Colon (tissue), 2 donors: ENCODE measurements around the gene MYBPC2.
"Not testable (repeated sequence)": the region's sequence is repeated elsewhere in the genome, so short reads cannot be mapped to it uniquely, and the experiment has no call there.

Source experiments
- FAIRE-seq: peaks from 2 replicates; lab custom pipeline; 2012; peaks lifted over from hg19 to GRCh38; lab: Jason Lieb, UNC
- donor health status: control.
- donor health status: control.

The MYBPC2 gene

GRCh38 chr19:50459638-50460037 is 26.9 kb downstream of the MYBPC2 start:
- FAIRE-seq, result no peak

GRCh38 chr19:50460161-50460765 is 27.6 kb downstream of the MYBPC2 start:
- no peak for FAIRE-seq

GRCh38 chr19:50461066-50461875 is 28.6 kb downstream of the MYBPC2 start:
- no peak for FAIRE-seq

- FAIRE-seq, result no peak
Measured at GRCh38 chr19:50462970-50463369, 30.3 kb downstream of the MYBPC2 start.

- no peak for FAIRE-seq
Measured at GRCh38 chr19:50464348-50464747, 31.7 kb downstream of the MYBPC2 start.

- no peak for FAIRE-seq
Measured at GRCh38 chr19:50465000-50465399, 32.3 kb downstream of the MYBPC2 start.

- FAIRE-seq, result no peak
Measured at GRCh38 chr19:50465986-50466705, 33.5 kb downstream of the MYBPC2 start.

GRCh38 chr19:50466706-50467039 is 34.0 kb downstream of the MYBPC2 start:
- FAIRE-seq, result no peak

- FAIRE-seq, result no peak
Measured at GRCh38 chr19:50467566-50467965, 34.9 kb downstream of the MYBPC2 start.

GRCh38 chr19:50468818-50469217 is 36.1 kb downstream of the MYBPC2 start:
- FAIRE-seq, result no peak

GRCh38 chr19:50473336-50473735 is 40.6 kb downstream of the MYBPC2 start:
- not testable (repeated sequence) for FAIRE-seq

- FAIRE-seq, result no peak
Measured at GRCh38 chr19:50475101-50475568, 42.4 kb downstream of the MYBPC2 start.

GRCh38 chr19:50475736-50476223 is 43.1 kb downstream of the MYBPC2 start:
- FAIRE-seq, result no peak

GRCh38 chr19:50476224-50476906 is 43.7 kb downstream of the MYBPC2 start, which contains the start of the genes EMC10 and GARIN5A:
Gene EMC10 (plus strand): TSS chr19:50476507. CDS start chr19:50476545, 38 bp downstream.
Gene GARIN5A (minus strand): TSS chr19:50476848. CDS start chr19:50476388, 460 bp downstream.
- no peak for FAIRE-seq

- no peak for FAIRE-seq
Measured at GRCh38 chr19:50476907-50477238, 44.2 kb downstream of the MYBPC2 start.

GRCh38 chr19:50477751-50478515 is 45.2 kb downstream of the MYBPC2 start:
- no peak for FAIRE-seq

- FAIRE-seq, result no peak
Measured at GRCh38 chr19:50478901-50479715, 46.4 kb downstream of the MYBPC2 start.

- FAIRE-seq, result no peak
Measured at GRCh38 chr19:50479761-50480251, 47.1 kb downstream of the MYBPC2 start.

- no peak for FAIRE-seq
Measured at GRCh38 chr19:50480281-50481111, 47.8 kb downstream of the MYBPC2 start.
